HG03432 (cell line): Measurements from ENCODE around the gene COASY.

Experiments
- ATAC-seq: cut with Tn5 transposase; IDR thresholded peaks from one replicate; pipeline ENCODE4 v1.9.1; 2021; ENCODE audit warnings: mild to moderate bottlenecking, moderate library complexity; ENCODE audit not compliant: unreplicated experiment

The COASY gene

DNA sequence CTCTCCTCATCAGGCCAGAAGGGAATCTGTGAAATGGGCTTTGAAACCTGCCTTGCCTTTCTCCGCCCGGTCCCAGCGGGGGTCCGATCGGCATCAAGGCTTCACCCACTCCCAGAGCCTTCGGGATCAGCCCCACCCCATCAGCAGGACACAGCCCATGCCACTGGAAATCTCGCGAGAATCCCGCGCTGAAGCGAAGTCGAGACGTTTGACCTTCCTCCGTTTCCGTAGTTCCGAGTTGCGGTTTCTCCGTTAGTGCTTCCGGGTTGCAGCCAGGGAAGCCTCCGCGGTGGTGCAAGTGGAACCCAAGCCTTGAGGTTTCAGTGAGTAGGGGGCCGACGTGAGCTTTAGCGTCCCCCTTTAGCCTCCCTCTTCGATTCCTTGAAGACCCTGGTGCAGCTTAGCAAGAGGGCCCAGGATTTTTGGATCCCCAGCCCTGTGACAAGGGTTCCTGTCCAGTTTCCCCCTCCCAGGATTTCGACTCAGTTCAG is at the start of gene COASY:
Gene COASY, plus strand, starts transcription at position 252 of the 491 bp plus-strand sequence. CDS start 475 bp downstream, outside the sequence.
- ATAC-seq: peak; percentile 50

- ATAC-seq: no peak
Measured at GRCh38 chr17:42512246-42512645, 49.7 kb upstream of the COASY start.

DNA sequence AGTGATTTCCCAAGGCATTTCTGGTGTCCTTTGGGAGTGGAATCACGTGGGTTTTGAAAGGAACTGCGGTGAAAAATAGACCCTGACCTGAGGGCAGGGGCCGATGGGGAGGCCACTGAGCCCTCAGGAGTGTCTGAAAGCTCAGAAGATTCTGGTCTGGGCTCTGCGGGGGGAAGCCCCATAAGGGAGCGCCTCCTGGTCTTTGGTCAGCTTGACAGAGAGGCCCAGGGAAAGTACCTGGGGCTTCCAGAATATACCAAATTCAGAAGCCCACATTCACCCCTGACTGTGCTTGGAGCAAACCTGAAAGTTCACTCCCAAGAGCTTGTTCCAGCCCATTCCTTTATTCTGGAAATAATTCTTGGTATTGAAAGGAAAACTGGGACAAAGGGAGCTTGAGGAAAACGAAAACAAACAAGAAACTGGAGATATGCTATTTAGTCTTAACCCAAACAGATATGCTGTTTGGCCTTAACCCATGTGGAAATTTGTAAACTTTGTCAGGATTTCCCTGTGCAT is 49.2 kb upstream of the COASY start:
- no peak for ATAC-seq

DNA sequence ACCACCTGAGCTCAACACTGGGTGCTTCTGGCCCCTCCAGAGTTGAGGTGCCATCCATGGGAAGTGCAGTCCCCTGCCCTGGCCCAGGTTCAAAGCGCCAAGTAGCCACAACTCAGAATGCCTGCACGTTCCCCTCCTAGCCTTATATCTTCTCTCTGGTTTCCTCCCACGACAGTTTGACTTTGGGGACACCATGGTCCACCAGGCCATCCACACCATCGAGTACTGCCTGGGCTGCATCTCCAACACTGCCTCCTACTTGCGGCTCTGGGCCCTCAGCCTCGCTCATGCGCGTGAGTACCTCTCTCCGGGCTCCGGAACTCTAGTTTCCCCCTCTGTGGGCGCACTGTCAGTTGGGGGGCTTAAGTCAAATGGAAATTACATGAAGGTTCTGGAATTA is 48.3 kb upstream of the COASY start:
- ATAC-seq: no peak

GRCh38 chr17:42514279-42514678 is 47.7 kb upstream of the COASY start:
- ATAC-seq: no peak

DNA sequence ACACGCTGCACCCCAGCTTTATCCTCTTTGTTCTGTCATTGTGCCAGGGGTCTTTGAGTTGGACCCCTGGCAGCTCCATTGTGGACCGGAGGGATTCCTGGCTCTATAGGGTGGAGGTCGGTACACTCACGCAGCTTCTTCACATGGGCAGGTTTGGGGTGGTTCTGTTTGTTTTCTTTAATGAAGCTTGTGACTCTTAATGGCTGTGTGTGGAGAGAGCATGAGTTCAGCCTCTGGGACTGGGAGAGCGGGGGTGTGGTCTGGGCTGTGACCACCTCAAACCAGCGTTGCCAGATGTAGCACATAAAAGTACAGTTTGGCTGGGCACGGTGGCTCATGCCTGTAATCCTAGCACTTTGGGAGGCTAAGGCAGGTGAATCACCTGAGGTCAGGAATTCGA is 47.1 kb upstream of the COASY start:
- ATAC-seq: no peak

GRCh38 chr17:42517516-42517915 is 44.4 kb upstream of the COASY start:
- ATAC-seq: no peak

GRCh38 chr17:42518046-42518754 is 43.7 kb upstream of the COASY start:
- ATAC-seq: no peak

DNA sequence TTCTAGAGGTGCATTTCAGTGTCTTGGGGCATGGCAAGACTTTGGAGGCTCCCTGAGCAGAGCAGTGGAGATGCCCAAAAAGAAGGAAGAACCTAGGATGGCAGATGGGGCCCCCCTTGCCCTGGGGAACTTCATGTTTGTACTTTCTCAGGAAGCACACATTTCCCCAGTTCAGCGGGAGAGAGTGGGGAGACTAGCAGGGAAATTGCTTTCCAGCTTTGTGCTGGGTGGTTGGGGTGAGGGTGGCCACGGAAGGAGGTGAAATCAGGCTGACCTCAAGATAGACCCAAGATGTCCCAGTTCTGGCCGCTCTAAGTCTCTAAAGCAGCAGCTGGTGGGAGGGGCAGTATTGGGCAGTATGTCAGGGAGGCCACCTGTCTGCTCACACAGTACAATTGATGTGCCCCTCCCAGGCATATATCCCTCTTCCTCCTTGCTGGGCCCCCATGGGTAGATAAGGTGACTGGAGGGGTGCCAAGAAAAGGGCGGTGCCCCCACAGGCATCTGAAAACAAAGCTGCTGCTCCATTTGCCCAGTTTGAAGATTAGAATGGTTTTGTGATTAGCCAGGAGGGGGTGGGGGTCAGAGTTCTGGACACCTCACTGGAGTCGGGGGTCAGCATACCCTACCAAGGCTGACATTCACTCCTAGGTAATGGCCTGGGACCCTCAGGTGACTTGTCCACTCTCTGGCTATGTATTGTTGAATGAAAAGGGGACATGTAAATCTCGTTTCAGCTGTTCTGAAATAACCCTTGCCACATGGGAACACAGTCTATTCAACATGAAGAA is 43.0 kb upstream of the COASY start:
- no peak for ATAC-seq

GRCh38 chr17:42519546-42520491 is 42.1 kb upstream of the COASY start:
- ATAC-seq: no peak

- no peak for ATAC-seq
Measured at GRCh38 chr17:42520540-42520951, 41.4 kb upstream of the COASY start.

- no peak for ATAC-seq
Measured at GRCh38 chr17:42521036-42521435, 40.9 kb upstream of the COASY start.

- no peak for ATAC-seq
Measured at GRCh38 chr17:42521666-42522262, 40.2 kb upstream of the COASY start.

- ATAC-seq: no peak
Measured at GRCh38 chr17:42522263-42522790, 39.6 kb upstream of the COASY start.

- no peak for ATAC-seq
Measured at GRCh38 chr17:42522798-42523278, 39.1 kb upstream of the COASY start.

DNA sequence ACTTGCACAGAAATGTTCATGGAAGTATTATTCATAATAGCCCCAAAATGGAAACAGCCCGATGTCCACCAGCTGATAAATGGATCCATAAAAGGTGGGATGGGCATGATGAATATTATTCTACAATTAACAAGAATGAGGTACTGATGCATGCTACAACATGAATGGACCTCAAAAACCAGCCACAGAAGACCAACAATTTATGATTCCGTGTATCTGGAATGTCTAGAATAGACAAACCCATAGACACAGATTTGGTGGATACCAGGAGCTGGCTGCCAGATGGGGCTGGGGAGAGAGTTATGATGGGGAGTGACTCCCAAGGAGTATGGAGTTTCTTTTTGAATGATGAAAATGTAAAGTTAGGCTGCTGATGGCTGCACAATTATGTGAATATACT is 36.7 kb upstream of the COASY start:
- ATAC-seq: no peak

DNA sequence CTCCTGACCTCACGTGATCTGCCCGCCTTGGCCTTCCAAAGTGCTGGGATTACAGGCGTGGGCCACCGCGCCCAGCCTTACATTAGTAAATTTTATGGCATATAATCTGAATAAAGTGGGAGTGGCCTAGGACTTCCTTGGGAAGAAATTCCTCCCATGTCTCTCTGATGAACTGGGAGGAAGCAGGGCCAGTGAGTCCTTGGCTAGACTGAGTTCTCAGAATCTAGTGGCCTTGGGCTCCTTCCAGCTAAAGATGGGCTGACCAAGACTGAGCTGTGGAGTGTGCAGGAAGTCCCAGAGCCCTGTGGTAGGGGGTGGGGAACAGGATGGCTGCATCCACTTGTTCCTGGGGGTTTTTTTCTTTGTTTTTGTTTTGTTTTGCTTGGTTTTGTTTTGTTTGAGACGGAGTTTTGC is 35.9 kb upstream of the COASY start:
- no peak for ATAC-seq

DNA sequence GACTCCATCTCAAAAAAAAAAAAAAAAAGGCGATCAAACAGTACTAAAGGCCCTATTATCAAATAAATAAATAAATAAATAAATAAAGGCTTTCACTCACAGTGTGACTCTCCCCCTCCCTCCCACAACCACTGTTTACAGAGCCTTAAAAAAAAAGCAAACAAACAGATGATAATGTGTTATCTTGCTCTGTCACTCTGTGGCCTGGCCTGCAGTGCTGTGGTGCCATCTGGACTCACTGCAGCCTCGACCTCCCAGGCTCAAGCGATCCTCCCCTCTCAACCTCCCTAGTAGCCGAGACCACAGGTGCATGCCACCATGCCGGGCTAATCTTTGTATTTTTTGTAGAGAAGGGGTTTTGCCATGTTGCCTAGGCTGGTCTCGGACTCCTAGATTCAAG is 34.0 kb upstream of the COASY start:
- no peak for ATAC-seq

- no peak for ATAC-seq
Measured at GRCh38 chr17:42529061-42529460, 32.9 kb upstream of the COASY start.

DNA sequence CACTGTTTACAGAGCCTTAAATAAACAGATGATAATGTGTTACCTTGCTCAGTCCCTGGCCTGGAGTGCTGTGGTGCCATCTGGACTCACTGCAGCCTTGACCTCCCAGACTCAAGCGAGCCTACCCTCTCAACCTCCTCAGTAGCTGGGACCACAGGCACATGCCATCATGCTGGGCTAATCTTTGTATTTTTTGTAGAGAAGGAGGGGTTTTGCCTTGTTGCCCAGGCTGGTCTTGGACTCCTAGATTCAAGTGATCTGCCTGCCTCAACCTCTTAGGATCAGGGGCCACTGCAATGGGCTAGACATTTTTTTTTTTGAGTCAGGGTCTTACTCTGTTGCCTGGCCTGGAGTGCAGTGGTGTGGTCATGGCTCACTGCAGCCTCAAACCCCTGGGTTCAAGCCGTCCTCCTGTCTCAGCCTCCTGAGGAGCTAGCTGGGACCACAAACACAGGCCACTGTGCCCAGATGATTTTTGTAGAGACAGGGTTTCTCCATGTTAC is 30.9 kb upstream of the COASY start:
- ATAC-seq: no peak
